HG03565 (cell line): ENCODE results near the gene RAB3IP.

ENCODE experiments used
- ATAC-seq: cut with Tn5 transposase; IDR thresholded peaks from one replicate; pipeline ENCODE4 v1.9.1; 2021; ENCODE audit warnings: mild to moderate bottlenecking, moderate library complexity; ENCODE audit not compliant: unreplicated experiment

Gene RAB3IP, protein sequence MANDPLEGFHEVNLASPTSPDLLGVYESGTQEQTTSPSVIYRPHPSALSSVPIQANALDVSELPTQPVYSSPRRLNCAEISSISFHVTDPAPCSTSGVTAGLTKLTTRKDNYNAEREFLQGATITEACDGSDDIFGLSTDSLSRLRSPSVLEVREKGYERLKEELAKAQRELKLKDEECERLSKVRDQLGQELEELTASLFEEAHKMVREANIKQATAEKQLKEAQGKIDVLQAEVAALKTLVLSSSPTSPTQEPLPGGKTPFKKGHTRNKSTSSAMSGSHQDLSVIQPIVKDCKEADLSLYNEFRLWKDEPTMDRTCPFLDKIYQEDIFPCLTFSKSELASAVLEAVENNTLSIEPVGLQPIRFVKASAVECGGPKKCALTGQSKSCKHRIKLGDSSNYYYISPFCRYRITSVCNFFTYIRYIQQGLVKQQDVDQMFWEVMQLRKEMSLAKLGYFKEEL

DNA sequence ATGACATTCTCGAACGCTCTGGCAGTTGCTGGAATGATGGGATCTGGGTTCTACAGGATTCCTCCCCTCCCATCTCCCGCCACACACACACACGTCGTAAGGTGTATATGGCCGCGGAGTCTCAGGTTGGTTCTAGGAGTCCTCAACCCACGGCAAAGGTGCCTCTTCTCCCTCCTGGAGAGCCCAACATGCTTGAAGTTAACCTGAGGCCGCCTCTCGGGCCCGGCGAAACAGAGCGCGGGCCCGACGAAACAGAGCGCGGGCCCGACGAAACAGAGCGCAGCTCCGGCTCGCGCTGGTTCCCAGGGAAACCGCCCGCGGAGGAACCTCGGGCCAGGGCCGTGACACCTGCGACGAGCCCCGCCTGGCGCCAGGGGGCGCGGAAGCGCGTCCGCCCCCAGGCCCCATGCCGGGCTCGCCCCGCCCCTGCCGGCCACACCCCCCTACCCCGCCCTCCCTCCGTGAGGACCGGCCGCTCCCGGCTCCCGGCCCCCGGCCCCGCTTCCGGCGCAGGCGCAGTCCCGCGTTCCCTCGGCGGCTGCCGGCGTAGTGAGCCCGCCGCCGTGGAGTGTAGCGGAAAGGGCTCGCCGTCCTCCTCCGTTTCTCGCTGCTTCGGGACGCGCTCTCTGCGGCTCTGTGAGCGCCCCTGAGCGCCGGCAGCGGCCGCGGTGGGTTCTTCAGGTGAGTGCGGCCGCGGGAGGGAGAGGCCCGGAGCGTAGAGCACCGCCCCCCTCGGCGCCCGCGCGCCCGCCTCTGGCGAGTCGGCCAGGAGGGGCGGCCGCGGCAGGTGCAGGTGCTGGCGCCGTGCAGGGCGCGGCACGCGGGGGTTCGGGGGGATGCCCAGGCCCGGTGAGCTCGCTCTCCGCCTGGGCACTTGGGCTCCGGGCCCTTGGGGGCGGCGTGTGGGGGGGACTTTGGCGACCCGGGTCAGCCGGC is at the start of gene RAB3IP:
Gene RAB3IP (plus strand): TSS at position 510 of the 936 bp plus-strand sequence. CDS start 16,549 bp downstream, outside the sequence.
- ATAC-seq = peak; percentile 75

DNA sequence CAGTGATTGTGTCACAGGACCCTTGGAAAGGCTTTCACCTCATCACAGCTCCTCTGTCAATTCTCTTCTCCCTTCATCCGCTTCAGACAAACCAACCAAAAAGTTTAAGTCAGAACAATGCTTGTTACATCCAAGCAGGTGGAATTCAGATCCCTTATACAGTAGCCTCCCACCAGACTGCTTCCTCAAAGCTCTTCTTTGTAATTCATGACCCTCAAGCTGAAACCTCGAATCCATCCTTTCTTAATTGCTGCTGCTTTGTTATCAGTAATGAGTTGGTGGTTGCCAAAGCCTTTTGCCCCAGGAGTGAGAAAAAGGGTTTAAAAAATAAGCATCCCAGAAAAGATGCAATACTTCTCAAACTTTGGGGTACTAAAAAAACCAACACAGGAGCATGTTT is 49.0 kb upstream of the RAB3IP start:
- no peak for ATAC-seq

DNA sequence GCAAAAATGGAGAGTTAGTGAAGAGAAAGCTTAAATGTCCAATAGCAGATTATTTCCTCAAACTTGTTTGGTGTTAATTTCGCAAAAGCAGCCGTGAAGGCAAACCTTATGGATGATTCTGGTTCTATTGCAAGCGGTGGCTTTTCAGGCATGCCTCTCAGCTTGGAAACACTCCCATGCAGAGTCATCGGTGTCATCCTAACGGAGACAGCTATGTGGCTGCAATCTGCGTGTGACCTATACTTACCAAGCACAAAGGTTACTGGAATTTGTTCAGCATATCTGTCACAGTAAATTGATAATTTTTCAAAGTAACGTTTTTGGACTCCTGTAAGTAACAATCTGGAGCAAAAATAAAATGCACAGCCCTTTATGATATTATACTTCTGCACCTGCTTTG is 44.5 kb upstream of the RAB3IP start:
- ATAC-seq = no peak

DNA sequence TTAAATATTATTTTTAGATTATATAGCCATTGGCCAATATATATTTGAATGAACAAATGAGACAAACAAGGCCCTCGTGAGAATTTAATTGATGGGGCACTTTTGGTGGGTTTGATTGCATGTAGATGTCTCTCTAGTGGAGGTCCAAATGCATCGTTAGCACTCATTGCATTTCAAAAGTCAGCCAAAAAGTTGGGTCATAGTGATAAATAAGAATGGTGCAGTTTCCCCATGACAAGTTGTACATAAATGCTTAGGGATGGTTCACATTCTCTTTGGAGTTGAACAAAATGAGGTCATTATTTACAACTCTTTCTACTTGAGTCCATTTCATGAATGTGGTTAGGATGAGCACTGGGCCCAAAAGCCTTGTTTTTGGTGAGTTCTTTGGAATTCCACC is 40.6 kb upstream of the RAB3IP start:
- no peak for ATAC-seq

DNA sequence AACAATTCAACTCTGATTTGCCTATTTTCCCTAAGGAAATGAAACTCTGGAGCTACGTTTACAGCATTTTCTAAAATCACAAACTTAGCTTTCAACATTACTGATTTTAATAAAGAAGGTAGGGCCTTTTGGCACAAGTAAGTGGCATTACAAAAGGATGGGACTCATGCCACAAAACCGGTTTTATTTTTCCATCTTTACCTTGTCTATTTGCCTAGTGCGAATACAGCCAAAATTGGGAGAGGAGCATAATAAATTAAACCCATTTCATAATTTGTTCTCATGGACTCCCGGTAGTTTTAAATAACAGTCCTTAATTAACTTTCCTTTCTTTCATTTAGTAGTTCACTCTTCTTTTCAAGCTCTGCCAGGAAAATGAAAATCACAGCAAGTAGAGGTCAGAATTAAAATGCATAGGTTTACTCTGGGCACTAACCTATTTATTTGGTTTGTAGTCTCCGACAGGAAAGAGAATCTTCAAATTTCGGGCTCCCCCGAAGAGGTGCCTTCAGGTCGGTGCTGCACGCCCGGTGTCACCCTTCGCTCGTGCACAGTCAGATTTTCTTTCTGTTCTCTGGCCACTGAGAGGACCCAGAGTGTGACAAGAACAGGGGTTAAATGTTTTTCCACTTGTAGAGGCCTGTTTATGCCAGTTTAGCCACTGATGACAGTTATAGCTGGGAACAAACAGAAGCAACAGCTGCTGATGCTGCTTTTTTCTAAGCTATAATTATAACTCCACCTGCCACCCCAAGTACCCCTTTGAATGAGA is 39.7 kb upstream of the RAB3IP start, which contains the start of gene BEST3:
Gene BEST3 (minus strand): TSS at position 535 of the 772 bp plus-strand sequence. CDS start 1,505 bp downstream, outside the sequence.
- ATAC-seq = no peak

DNA sequence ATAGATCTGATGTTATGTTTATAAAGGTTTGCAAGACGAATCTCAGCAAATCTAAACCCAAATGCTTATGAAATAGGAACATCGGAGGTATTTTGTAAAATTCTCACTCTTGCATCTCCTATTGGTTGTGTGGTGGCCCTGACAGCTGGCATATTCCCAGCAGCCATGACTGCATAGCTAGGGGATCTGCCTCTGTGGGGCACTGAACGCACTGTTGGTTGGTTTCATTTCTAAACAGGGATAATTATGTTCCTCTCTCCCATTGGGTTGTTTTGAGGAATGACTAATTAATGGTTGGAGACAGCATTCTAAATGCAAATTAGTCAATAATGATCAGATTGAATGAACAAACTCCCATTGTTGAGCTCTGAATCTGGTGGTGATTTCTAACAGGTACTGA is 36.8 kb upstream of the RAB3IP start:
- no peak for ATAC-seq

DNA sequence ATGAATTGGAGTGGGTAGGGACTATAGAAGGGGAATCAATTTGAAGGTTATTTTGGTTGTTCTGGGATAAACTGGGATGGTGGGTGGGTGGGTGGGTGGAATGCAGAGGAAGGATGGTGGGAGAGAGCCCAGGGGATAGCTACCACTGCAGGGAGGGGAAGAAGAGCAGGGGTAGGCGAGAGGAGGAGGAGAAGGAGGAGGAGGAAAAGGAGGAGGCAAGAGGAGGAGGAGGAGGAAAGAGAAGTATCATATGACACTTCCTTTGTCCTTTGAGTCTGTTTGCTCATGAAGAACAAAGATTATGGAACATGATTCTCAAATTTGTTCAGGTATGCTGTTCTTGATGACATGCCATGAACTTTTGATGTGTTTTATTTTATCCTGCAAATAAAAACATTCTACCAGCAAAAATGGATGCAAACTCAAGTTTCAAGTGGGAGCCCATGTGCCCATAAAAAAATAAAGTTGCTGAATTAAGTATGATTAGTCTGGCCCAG is 35.5 kb upstream of the RAB3IP start:
- no peak for ATAC-seq

DNA sequence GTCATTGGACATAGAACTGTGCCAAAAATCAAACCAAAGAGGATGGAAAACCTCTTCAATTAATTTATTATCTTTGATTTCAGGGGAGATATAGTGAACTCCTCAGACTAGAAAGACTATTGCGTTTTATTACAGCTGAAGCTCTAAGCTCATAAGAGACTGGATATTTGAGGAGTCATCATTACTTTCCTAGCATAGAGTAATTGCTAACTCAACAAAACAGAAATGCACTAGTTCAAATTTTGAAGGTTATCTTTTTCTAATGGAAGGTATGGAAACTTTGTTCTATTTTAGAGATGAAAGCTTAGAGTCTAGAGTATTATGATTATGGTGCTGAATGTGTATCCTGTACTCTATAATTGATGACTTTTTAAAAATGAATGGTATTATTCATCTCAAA is 34.3 kb upstream of the RAB3IP start:
- no peak for ATAC-seq

DNA sequence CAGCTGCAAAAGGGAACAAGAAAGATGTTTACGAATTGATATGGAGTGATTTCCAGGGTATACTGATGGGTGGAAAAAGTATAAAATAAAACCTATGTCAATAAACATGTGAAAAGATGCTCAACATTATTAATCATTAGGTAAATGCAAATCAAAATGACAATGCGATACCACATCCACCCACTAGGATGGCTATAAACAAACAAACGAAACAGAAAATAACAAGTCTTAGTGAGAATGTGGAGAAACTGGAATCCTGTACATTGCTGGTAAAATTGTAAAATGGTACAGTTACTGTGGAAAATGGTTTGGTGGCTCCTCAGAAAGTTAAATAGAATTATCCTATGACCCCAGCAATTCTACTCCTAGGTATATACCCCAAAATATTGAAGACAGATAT is 30.0 kb upstream of the RAB3IP start:
- no peak for ATAC-seq

DNA sequence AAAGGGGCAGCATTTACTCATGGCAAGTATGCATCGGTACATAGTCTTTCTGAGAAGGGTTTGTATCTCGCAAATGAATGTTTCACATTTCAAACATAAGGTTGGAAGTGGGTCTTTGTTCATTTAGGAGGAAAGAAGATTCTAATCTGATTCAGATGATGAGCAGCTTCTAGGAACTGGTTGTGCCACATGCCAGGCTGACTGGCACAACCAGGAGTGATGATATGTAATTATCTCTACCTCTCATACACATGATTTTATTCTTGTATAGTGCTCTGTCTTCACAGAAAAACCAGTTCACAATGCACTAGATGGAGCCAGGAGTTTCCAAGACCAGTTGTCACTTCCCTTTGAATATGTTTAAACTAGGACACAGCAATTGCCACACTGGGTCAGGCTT is 25.8 kb upstream of the RAB3IP start:
- ATAC-seq = no peak

DNA sequence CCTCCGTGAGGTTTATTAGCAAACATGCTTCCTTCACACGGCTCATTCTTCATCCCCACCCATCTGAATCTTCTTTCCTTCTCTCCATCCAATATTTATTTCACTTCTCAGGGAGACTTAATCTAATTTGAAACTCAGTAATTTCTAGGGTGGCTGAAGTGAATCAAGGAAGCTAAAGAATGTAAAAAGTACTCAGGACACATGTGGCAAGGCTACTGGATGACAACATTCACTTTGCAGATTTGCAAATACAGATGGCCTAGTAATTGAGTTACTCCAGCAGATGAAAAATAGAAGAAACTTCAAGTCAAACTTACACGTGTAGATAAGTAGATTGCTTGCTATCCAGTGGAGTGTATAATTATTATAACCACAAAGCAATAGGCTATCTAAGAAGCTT is 24.1 kb upstream of the RAB3IP start:
- no peak for ATAC-seq

DNA sequence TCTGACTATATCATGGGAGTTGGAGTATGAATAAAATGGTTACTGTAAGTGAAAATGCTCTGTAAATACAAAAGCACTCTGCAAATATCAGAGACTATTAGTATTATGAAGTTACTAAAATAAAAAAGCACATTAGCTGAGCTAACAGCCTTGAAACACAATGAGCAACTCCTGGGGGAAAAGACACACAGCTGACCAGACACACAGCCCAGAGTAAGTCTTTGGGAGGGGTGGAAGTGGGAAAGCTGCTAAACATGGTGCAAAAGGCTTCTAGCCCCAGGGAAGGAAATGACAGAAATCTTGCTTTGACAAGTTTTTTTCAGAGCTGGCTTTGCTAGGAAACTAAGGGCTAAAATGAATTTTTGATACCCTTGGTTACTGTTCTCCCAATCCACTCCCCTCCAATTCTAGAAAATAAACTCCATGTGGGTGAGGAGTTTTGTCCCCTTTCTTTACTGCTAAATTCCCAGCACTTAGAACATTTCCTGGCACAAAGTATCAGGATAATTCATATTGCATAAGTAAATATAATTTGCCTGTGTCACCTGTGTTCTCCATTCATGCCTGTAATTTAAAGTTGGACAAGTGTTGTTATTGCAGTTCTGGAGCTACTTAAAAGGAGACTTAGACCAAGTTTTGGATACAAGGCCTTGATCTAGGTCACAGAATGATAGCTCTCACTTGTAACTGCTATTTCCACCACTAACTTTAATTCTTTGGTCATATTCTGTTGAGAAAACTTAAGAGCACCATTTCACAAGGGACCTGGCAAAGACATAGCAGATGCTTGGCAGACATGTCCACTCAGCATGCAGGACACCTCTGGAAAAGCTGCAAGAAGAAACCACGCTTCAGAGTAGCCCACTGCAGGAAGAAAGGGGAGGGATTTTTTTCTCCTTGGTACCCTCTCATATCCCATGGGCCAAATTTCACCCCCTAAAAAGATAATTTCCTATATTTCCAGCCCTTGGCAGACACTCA is 19.0 kb upstream of the RAB3IP start:
- ATAC-seq = no peak

DNA sequence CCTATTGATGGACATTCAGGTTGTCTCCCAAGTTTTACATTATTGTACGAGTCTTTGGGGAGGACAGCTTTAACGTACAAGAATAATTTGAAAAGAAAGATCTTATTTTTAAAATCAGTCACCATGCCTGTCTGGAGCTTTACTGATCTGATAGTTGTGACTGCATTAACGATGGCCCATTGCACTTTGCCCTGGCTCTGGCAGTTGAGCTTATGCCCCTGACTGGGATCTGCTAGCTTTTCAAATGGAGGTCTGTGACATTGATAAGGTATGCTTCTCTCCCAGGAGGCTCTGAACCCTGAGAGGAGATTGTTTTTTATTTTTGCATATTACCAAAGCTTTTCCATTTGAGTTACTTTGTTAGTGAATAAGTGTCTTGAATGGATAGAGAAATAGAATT is 17.9 kb upstream of the RAB3IP start:
- ATAC-seq = no peak

DNA sequence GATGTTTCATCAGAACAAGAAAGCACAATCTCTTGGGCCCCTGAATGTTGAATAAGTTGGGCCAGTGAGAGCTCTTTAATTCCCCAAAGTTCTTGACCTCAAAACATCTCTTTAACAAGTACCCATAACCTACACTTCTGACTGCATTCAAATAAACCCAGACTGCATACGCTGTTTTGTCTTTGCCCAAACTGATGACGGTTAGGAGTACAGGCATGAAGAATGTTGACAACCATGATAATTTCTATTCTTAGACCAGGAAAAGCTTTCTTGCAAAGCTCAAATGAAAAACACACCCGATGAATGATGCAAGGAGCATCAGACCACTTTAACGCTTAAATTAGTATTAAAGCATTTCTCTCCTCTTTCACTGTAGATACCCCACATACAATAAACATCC is 11.7 kb upstream of the RAB3IP start:
- ATAC-seq = no peak

DNA sequence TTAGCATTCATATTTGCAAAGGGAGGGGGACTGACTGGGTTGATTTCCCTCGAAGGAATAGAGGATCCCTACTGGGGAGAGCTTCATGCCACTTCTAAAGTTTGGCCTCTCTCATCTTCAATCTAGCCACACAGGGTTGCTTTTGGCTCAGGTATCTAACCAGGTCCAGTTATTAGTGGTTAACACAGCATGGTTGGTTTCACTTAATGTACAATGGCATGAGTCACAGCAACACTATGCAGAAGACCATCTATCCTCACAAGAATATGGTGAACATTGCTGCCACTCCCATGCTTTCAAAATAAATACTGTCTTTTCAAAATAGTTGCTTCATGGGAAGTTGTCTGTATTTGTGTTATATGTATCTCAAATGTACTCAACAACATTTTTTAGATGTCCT is 6.6 kb upstream of the RAB3IP start:
- ATAC-seq = no peak

DNA sequence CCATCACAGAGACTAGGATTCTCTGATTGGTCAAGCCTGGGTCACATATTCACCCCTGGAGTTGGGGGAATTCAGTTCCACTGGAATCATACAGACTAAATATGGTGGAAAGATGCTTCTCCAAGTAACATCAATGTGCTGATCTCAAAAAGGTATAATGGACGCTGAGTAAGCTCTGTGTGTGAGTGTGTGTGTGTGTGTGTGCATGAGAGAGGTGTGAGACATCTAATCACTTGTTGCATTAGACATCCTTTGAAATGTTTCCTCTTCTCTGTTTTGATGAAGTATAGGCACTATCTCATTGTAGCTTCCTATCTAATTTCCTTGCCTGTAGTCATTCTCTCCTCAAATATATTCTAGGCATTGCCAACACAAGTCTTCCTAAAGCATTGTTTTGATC is 5.0 kb upstream of the RAB3IP start:
- ATAC-seq = no peak

DNA sequence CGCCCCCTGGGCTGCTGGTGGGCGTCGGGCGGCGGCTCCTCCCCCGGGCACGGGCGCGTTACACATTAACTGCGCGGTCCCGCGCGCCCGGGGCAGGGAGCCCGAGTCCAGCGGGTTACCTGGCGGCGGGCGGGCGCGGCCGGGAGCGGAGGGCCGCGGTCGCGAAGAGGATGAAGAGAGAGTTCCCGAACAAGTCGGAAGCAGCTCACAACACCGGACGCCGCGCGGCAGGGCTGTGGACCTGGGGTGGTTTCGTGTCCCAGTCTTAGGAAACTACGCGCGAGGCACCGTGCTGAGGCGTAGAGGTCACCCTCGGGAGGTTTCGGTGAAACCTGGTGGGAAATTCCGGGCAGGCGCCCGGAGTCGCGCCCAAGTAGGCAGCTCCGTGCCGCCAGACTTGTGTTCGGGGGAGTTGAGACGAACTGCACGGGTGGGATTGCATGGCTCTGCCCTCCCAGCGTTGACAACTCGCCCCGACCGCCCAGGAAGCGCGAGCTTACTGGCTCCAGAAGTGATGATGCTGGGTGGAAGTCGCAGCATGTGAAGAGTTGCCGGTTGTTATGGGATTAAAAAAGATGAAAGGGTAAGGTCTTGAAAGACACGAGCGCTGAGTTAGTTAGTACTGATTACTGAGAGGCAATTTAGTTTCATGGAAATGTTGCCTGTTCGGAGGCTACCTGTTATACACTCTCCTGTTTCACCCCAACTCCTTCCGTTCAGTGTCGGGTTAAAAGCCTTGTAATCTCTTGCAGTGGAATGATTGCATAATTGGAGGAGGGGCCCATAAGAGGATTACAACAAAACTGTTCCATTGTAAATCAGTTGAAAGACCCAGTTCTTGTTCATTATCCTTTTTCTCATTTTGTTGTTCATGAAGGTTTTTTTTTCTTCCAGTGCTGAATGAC is 879 bp downstream of the RAB3IP start:
- peak; percentile 26 for ATAC-seq

DNA sequence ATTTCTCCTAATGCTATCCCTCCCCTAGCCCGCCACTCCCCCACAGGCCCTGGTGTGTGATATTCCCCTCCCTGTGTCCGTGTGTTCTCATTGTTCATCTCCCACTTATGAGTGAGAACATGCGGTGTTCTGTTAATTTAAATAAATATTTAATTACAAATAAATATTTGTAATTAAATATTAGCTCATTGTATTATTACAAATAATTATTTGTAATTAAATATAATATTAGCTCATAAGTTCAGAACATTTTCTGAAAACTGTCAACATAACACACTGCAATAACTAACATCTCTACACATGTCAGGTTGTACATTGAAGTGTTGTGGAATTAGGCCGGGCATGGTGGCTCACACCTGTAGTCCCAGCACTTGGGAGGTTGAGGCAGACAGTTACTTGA is 5.4 kb downstream of the RAB3IP start:
- no peak for ATAC-seq

DNA sequence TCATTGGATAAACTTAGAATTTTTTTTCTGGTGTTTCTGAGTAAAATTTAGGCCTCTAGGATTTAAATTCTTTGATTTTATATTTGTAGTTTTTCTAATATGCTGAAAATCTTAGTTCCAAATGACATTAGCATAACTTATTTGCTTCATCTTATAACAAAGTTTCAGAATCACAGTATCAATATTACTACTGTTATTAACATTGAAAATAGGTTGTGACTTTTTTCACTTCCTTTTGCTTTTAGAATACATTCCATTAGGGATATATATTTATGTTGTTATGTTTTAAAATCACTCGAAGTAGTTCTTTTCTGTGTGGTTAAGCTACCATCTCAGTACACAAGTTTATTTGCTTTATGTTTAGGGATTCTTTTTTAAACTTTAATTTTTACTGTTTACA is 12.8 kb downstream of the RAB3IP start:
- no peak for ATAC-seq
